Stimulated activated CD4-positive, alpha-beta T cell treated with anti-CD3 and anti-CD28 coated beads, Interleukin-15, amount 100 ng/mL, for 1 hour (primary cell): ENCODE results near the gene RXRB.

ENCODE experiments used
- DNase-seq, 2 donors: peaks; one replicate each; pipeline ENCODE4 v3.0.0-alpha.2; 2020; ENCODE audit warnings: low read depth in 1 of 2, low spot score in 1 of 2

The RXRB gene

GRCh38 chr6:33211666-33212422 lies 11.4 kb upstream of the RXRB start:
- no peak for DNase-seq

GRCh38 chr6:33211136-33211535 lies 10.7 kb upstream of the RXRB start:
- no peak for DNase-seq

- DNase-seq, result no peak
Observed at GRCh38 chr6:33209856-33210255, 9.4 kb upstream of the RXRB start.

- peak; percentile 71 to 81 for DNase-seq
Observed at GRCh38 chr6:33208091-33208967, 7.9 kb upstream of the RXRB start, which contains the start of gene RING1. TSS of gene RING1 (plus strand) at chr6:33208500. CDS start at chr6:33208823, 323 bp downstream.

- DNase-seq, result no peak
Observed at GRCh38 chr6:33207552-33208090, 7.2 kb upstream of the RXRB start.

- DNase-seq, result no peak
Observed at GRCh38 chr6:33206864-33207551, 6.5 kb upstream of the RXRB start.

- no peak for DNase-seq
Observed at GRCh38 chr6:33206027-33206863, 5.8 kb upstream of the RXRB start.

GRCh38 chr6:33205191-33206026 lies 4.9 kb upstream of the RXRB start:
- no peak for DNase-seq

GRCh38 chr6:33204415-33205190 lies 4.1 kb upstream of the RXRB start, which contains the start of gene HSD17B8:
TSS of gene HSD17B8 (plus strand) at chr6:33204655. CDS start at chr6:33204669, 14 bp downstream.
- DNase-seq, result peak; percentile 78 to 87

GRCh38 chr6:33204165-33204414 lies 3.6 kb upstream of the RXRB start:
- no peak for DNase-seq

- no peak for DNase-seq
Observed at GRCh38 chr6:33203443-33204164, 3.1 kb upstream of the RXRB start.

- DNase-seq, result no peak
Observed at GRCh38 chr6:33202799-33203198, 2.3 kb upstream of the RXRB start.

- DNase-seq, result no peak
Observed at GRCh38 chr6:33201935-33202334, 1.5 kb upstream of the RXRB start.

GRCh38 chr6:33201147-33201545 lies 681 bp upstream of the RXRB start:
- no peak for DNase-seq

- DNase-seq, result peak; percentile 53 to 60
Observed at GRCh38 chr6:33199687-33200218, 712 bp downstream of the RXRB start.

- DNase-seq, result no peak
Observed at GRCh38 chr6:33198853-33199436, 1.5 kb downstream of the RXRB start.

- DNase-seq, result no peak
Observed at GRCh38 chr6:33198159-33198852, 2.2 kb downstream of the RXRB start.
